Small intestine (tissue), 7 donors: Measurements from ENCODE around the gene TRDN. TPM values are rescaled to one million over a fixed set of nuclear protein-coding genes. Genes with fewer than 3 reads are reported as not detected.
"Not testable (repeated sequence)": the region's sequence is repeated elsewhere in the genome, so short reads cannot be mapped to it uniquely, and the experiment has no call there.

Experiments
- DNase-seq, 2 donors: peaks; one replicate each; pipeline versions ENCODE4 v3.0.0 to v3.0.0-alpha.2; 2013
- FAIRE-seq: peaks from 2 replicates; lab custom pipeline; 2012; peaks lifted over from hg19 to GRCh38; lab: Jason Lieb, UNC
- H3K27ac ChIP-seq, 3 donors: one replicate each; pipeline ENCODE4 v1.5.1; 2013; ENCODE audit warnings: low read length in 2 of 3, mild to moderate bottlenecking in 2 of 3, control low read depth in 1 of 3, inconsistent platforms in 1 of 3, low read depth in 1 of 3, moderate library complexity in 1 of 3
- H3K27me3 ChIP-seq, 3 donors: one replicate each; pipeline ENCODE4 v1.6.1; 2013; ENCODE audit warnings: low read length in 3 of 3, inconsistent platforms in 1 of 3; ENCODE audit not compliant: control insufficient read depth in 3 of 3, insufficient read depth in 3 of 3
- H3K36me3 ChIP-seq, 3 donors: one replicate each; pipeline ENCODE4 v1.6.1; 2013; ENCODE audit warnings: low read length in 3 of 3, inconsistent platforms in 1 of 3, low read depth in 1 of 3, mild to moderate bottlenecking in 1 of 3, moderate library complexity in 1 of 3; ENCODE audit not compliant: control insufficient read depth in 3 of 3, insufficient read depth in 2 of 3
- H3K4me1 ChIP-seq, 3 donors: one replicate each; pipeline ENCODE4 v1.6.1; 2013; ENCODE audit warnings: low read length in 2 of 3, inconsistent platforms in 1 of 3, low read depth in 1 of 3, mild to moderate bottlenecking in 1 of 3, moderate library complexity in 1 of 3; ENCODE audit not compliant: control insufficient read depth in 3 of 3, insufficient read depth in 2 of 3
- H3K4me3 ChIP-seq, 3 donors: one replicate each; pipeline ENCODE4 v1.5.1; 2013; ENCODE audit warnings: low read length in 3 of 3, control low read depth in 1 of 3, inconsistent platforms in 1 of 3, low read depth in 1 of 3, mild to moderate bottlenecking in 1 of 3, moderate library complexity in 1 of 3
- H3K9me3 ChIP-seq, 2 donors: one replicate each; pipeline ENCODE4 v1.6.1; 2013; ENCODE audit warnings: low read depth in 1 of 2, low read length in 1 of 2; ENCODE audit not compliant: control insufficient read depth in 2 of 2, insufficient read depth in 1 of 2
- WGBS, 3 donors: extraction: QIAGEN DNeasy Blood & Tissue Kit; methylation state at CpG; one replicate each; pipeline ENCODE4 v1.1.7; 2013; 5-methylcytosine and 5-hydroxymethylcytosine counted together
- polyA plus RNA-seq, 4 donors: library from polyadenylated mRNA; stranded (reverse) in 3 of 4; unstranded in 1 of 4; fragments of 200-250 nt in 3 of 4; fragments of 120-200 nt in 1 of 4; gene quantifications; one replicate each; pipeline versions ENCODE4 v1.2.1 to v1.2.3, GENCODE V29; 2013
- donor health status: healthy with polysubstance abuse.
- donor health status: control.
- donor health status: control.
- donor health status: Bipolar disorder and iron deficiency.
- donor health status: healthy.

Gene TRDN
- polyA plus RNA-seq, 4 donors: 0.01 to 0.54 (median 0.38) TPM; not detected in 1

DNA sequence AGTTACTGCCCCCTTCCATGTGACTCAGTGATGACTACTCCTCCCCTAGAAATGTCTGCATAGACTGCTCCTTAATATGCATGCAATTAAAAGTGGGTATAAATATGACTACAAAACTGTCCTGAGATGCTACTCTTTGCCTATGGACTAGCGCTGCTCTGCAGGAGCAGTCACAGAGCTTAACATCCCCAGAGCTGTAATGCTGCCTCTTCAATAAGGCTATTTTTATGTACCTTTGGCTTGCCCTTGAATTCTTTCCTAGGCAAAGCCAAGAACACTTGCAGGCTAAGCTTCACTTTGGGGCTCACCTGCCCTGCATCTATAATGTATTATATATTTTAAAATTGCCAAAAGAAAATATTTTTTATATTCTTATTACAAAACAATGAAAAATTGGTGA lies 341.6 kb downstream of the TRDN start:
- WGBS, 3 donors: 96 to 100% (median 97%) methylated on average over 1 of the region's 1 CpG
- Histone ChIP-seq H3K36me3 (no peaks in the 10 kb centered on the region), H3K4me3 (no peak overlapping the region), H3K4me1 (no peaks in the 10 kb centered on the region), H3K27me3 (no peaks in the 10 kb centered on the region), H3K9me3 (no peaks in the 10 kb centered on the region), H3K27ac (no peak overlapping the region)
- no peak for FAIRE-seq
- DNase-seq: no peak

DNA sequence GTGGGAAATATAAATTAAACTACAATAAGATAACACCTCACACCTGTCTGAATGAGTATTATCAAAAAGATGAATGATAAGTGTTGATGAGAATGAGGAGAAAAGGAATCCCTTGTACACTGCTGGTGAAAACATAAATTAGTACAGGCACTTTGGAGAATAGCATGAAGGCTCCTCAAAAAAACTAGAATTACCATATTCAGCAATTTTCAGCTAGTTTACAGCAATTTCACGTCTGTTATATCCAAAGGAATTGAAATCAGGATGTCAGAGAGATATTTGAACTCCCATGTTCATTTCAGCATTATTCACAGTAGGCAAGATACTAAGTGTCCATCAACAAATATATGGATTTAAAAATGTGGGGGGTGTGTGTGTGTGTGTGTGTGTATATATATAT lies 348.1 kb downstream of the TRDN start:
- Histone ChIP-seq H3K4me3 (no peak overlapping the region), H3K9me3 (no peaks in the 10 kb centered on the region), H3K4me1 (no peaks in the 10 kb centered on the region), H3K27me3 (no peaks in the 10 kb centered on the region), H3K36me3 (no peaks in the 10 kb centered on the region), H3K27ac (no peak overlapping the region)
- no peak for FAIRE-seq
- DNase-seq: no peak
- 54 to 66% (median 56%) methylated on average over 1 of the region's 1 CpG for WGBS, 3 donors

DNA sequence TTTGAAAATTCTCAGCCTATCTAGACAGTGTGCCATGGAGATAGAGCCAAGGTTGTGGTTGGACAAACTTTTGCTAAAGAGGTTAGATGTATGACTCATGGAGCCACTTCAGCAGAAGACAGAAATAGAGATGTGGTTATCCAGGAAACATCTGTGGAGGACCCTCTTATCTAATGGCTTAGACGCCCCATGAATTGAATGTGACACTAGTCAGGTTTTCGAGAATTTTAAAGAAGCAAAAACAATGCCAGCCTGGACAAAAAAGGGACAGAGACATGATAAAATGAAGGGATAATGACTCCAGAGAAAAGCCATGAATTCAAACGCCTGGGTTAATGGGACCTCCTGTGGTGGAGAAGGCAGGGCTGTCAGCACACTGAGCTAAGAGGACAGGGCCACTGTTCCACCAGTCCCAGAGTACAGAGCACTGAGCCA lies 360.2 kb downstream of the TRDN start:
- H3K27ac ChIP-seq: no peak overlapping the region
- DNase-seq: no peak
- H3K36me3 ChIP-seq: no peaks in the 10 kb centered on the region
- no peak for FAIRE-seq
- 36 to 48% (median 39%) methylated on average over 3 of the region's 3 CpGs for WGBS, 3 donors
- no peaks in the 10 kb centered on the region for H3K4me1 ChIP-seq
- no peak overlapping the region for H3K4me3 ChIP-seq
- H3K9me3 ChIP-seq: no peaks in the 10 kb centered on the region
- H3K27me3 ChIP-seq: no peaks in the 10 kb centered on the region

DNA sequence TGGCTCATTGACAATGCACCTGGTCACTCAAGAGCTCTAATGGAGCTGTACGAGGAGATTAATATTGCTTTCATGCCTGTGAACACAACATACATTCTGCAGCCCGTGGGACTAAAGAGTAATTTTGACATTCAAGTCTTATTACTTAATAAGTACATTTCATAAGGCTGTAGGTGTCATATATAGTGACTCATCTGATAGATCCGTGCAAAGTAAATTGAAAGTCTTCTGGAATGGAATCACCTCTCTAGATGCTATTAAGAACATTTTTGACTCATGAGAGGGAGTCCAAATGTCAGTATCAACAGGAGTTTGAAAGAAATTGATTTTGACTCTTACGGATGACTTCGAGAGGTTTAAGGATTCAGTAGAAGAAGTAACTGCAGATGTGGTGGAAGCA lies 372.8 kb downstream of the TRDN start:
- 75 to 85% (median 81%) methylated on average over 5 of the region's 5 CpGs for WGBS, 3 donors
- FAIRE-seq (no peak), DNase-seq (no peak)
- no peak overlapping the region for H3K27ac ChIP-seq
- no peaks in the 10 kb centered on the region for H3K36me3 ChIP-seq
- no peaks in the 10 kb centered on the region for H3K4me1 ChIP-seq
- H3K27me3 ChIP-seq: no peaks in the 10 kb centered on the region
- H3K4me3 ChIP-seq: no peak overlapping the region
- no peaks in the 10 kb centered on the region for H3K9me3 ChIP-seq

DNA sequence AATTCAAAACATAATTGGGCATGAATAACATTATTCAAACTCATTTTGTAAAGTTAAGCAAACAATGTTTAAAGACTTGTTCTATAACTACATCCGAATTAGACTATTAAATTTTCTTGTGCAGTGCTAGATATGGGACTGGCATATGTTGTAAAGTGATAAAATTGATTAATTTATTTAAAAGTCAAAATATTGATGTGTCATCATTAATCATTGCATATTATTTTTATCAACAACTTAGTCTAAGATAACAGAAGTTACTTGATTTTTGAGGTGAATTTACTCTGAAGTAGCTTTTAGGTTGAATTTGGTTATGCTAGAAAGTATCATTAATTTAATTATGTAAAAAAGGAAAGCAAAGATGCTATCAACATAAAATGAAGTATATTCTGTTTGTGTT lies 396.1 kb downstream of the TRDN start:
- Histone ChIP-seq H3K36me3 (no peaks in the 10 kb centered on the region), H3K4me3 (no peak overlapping the region), H3K9me3 (no peaks in the 10 kb centered on the region), H3K27ac (no peak overlapping the region), H3K27me3 (no peaks in the 10 kb centered on the region), H3K4me1 (no peaks in the 10 kb centered on the region)
- whole genome bisulfite sequencing, 3 donors: 44 to 53% (median 45%) methylated on average over 1 of the region's 1 CpG
- DNase-seq (no peak), FAIRE-seq (no peak)

DNA sequence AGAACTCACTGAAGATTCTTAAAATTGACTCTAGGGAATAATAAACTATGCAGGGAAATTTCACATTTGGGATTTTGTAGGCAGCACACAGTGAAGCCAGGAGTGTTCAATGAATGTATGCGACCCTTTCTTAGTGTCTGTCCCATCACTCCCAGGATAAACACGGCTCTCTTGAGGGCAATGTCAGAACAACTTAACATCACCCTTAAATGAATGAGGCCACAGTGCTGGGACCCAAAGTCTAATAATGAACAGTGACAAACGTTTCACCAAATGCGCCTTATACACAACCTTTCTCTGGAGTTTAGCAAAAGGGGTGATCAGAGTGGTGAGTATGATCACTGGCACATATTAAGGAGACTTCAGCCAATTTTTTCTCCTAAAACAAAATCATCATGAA lies 403.4 kb downstream of the TRDN start:
- Histone ChIP-seq H3K36me3 (no peaks in the 10 kb centered on the region), H3K9me3 (no peaks in the 10 kb centered on the region), H3K4me1 (no peaks in the 10 kb centered on the region), H3K27me3 (no peaks in the 10 kb centered on the region), H3K27ac (no peak overlapping the region), H3K4me3 (no peak overlapping the region)
- WGBS, 3 donors: 74 to 86% (median 77%) methylated on average over 4 of the region's 4 CpGs
- FAIRE-seq (no peak), DNase-seq (no peak)

- DNase-seq, H3K4me1 ChIP-seq, H3K9me3 ChIP-seq, H3K36me3 ChIP-seq, FAIRE-seq, H3K4me3 ChIP-seq, H3K27me3 ChIP-seq, H3K27ac ChIP-seq: not testable (repeated sequence)
- 30 to 42% (median 32%) methylated on average over 2 of the region's 2 CpGs for WGBS, 3 donors
Measured at GRCh38 chr6:123227789-123228188, 409.0 kb downstream of the TRDN start.

DNA sequence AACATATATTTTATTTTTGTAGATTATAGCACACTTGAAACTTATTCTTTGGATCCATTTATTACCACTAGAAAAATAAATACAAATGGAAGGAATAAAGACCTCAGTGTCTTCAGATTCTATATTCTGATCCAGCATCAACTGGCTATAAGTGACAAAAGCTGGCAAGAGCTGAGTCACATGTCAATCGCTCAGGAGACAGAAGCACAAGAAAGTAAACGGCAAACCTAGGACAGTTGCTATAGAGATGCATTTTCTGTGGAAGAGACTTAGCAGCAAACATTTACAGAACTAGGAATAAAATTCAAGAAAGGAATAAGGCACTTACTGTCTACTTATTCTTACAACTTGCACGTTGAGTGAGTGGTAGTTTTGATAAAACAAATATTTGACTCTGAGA lies 410.4 kb downstream of the TRDN start:
- FAIRE-seq: no peak
- no peak overlapping the region for H3K4me3 ChIP-seq
- WGBS, 3 donors: 58 to 70% (median 58%) methylated on average over 3 of the region's 3 CpGs
- H3K9me3 ChIP-seq: no peaks in the 10 kb centered on the region
- H3K4me1 ChIP-seq: no peaks in the 10 kb centered on the region
- H3K36me3 ChIP-seq: no peaks in the 10 kb centered on the region
- no peaks in the 10 kb centered on the region for H3K27me3 ChIP-seq
- no peak for DNase-seq
- H3K27ac ChIP-seq: no peak overlapping the region

DNA sequence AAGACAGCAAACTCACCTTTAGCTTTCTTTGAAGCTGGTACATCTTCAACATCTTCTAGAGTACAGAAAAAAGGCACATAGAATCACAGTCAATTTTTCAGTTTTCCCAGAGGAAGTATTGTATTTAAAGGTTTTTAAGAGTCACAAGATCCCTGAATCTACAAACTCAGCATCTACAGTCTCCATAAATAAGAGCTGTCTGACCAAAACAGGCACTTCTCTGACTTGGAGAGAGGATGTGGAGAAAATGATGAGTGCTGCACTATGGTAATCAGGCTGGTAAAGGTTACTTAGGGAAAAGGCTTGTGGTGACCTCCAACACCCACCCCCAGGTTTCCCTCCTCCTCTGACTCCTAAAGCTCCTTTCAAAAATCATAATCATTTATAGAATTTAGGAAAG lies 412.7 kb downstream of the TRDN start:
- Histone ChIP-seq H3K4me3 (no peak overlapping the region), H3K36me3 (no peaks in the 10 kb centered on the region), H3K4me1 (no peaks in the 10 kb centered on the region), H3K9me3 (no peaks in the 10 kb centered on the region), H3K27me3 (no peaks in the 10 kb centered on the region), H3K27ac (no peak overlapping the region)
- FAIRE-seq (no peak), DNase-seq (no peak)
